Neural cell (in vitro differentiated cells): ENCODE results near the gene COL15A1. TPM values are rescaled to one million over a fixed set of nuclear protein-coding genes. Genes with fewer than 3 reads are reported as not detected.

Experiments
- H2AFZ ChIP-seq: fragments of 200-600, 300-800 bp; sonication (generic), shearing (Covaris generic); 2 replicates; pipeline ENCODE4 v1.6.0; 2014; ENCODE audit warnings: low read depth, mild to moderate bottlenecking, antibody characterized with exemption, low read length, moderate library complexity
- H3F3A ChIP-seq: fragments of 200-600 bp; shearing (Covaris generic); 2 replicates; pipeline ENCODE4 v1.6.1; 2016; ENCODE audit warnings: mild to moderate bottlenecking, moderate library complexity, mixed read lengths, antibody characterized with exemption, low read length; ENCODE audit not compliant: insufficient read depth, poor library complexity, severe bottlenecking
- H3K27ac ChIP-seq: fragments of 200-600, 300-800 bp; sonication (generic), shearing (Covaris generic); 2 replicates; pipeline ENCODE4 v1.5.1; 2014; ENCODE audit warnings: mild to moderate bottlenecking, low read length, moderate library complexity
- H3K27me3 ChIP-seq: fragments of 300-800, 200-600 bp; sonication (generic), shearing (Covaris generic); 2 replicates; pipeline ENCODE4 v1.6.0; 2014; ENCODE audit warnings: mild to moderate bottlenecking, low read depth, low read length, moderate library complexity; ENCODE audit not compliant: insufficient read depth
- H3K36me3 ChIP-seq: fragments of 300-800, 200-600 bp; sonication (generic), shearing (Covaris generic); 2 replicates; pipeline ENCODE4 v1.5.1; 2014; ENCODE audit warnings: mild to moderate bottlenecking, antibody characterized with exemption, low read length, moderate library complexity; ENCODE audit not compliant: insufficient read depth
- H3K4me2 ChIP-seq: fragments of 300-800, 200-600 bp; sonication (generic), shearing (Covaris generic); 2 replicates; pipeline ENCODE4 v1.6.0; 2014; ENCODE audit warnings: mild to moderate bottlenecking, low read length
- H3K4me3 ChIP-seq: fragments of 300-800, 200-600 bp; sonication (generic), shearing (Covaris generic); 2 replicates; pipeline ENCODE4 v1.5.1; 2014; ENCODE audit warnings: mild to moderate bottlenecking, low read length, moderate library complexity
- H3K79me2 ChIP-seq: fragments of 200-600 bp; shearing (Covaris generic); replicated peaks from 2 replicates; pipeline ENCODE4 v1.6.0; 2014; ENCODE audit warnings: mild to moderate bottlenecking, low read length, moderate library complexity; ENCODE audit not compliant: insufficient read depth
- H3K9ac ChIP-seq: fragments of 300-800, 200-600 bp; sonication (generic), shearing (Covaris generic); 2 replicates; pipeline ENCODE4 v1.6.1; 2016; ENCODE audit warnings: mild to moderate bottlenecking, low read length, mixed read lengths
- H3K9me2 ChIP-seq: fragments of 200-600 bp; shearing (Covaris generic); 2 replicates; pipeline ENCODE4 v1.6.1; 2016; ENCODE audit warnings: mild to moderate bottlenecking, low read length, mixed read lengths; ENCODE audit not compliant: insufficient read depth
- H3K9me3 ChIP-seq: fragments of 200-600, 300-800 bp; sonication (generic), shearing (Covaris generic); 2 replicates; pipeline ENCODE4 v1.6.1; 2016; ENCODE audit warnings: mild to moderate bottlenecking, mixed run types, low read length, moderate library complexity, mixed read lengths
- H4K20me1 ChIP-seq: fragments of 200-600 bp; shearing (Covaris generic); 2 replicates; pipeline ENCODE4 v1.6.1; 2016; ENCODE audit warnings: mild to moderate bottlenecking, mixed run types; ENCODE audit not compliant: insufficient read depth
- CTCF ChIP-seq: fragments of 450-650 bp; IDR thresholded peaks from 2 replicates; pipeline ENCODE4 v1.5.1; 2014; ENCODE audit warnings: antibody characterized with exemption, mild to moderate bottlenecking, moderate library complexity; ENCODE audit not compliant: poor library complexity, severe bottlenecking
- EP300 ChIP-seq: fragments of 450-650 bp; conservative IDR thresholded peaks from 2 replicates; pipeline ENCODE4 v1.6.1; 2014; ENCODE audit warnings: antibody characterized with exemption, mild to moderate bottlenecking, moderate library complexity; ENCODE audit not compliant: poor library complexity, severe bottlenecking
- EZH2 ChIP-seq: fragments of 200-600, 300-800 bp; shearing (Covaris generic), sonication (generic); IDR thresholded peaks from 2 replicates; pipeline ENCODE4 v1.6.1; 2014; ENCODE audit warnings: antibody characterized with exemption, low read length, borderline replicate concordance, mild to moderate bottlenecking; ENCODE audit not compliant: insufficient read depth, poor library complexity, severe bottlenecking
- MXI1 ChIP-seq: fragments of 450-650 bp; conservative IDR thresholded peaks from 2 replicates; pipeline ENCODE4 v1.6.1; 2014; ENCODE audit warnings: antibody characterized with exemption, mild to moderate bottlenecking; ENCODE audit not compliant: poor library complexity, severe bottlenecking
- POLR2AphosphoS5 ChIP-seq: IDR thresholded peaks from 2 replicates; pipeline ENCODE4 v1.6.1; 2012
- RAD21 ChIP-seq: fragments of 450-650 bp; conservative IDR thresholded peaks from 2 replicates; pipeline ENCODE4 v1.6.1; 2014; ENCODE audit warnings: antibody characterized with exemption, mild to moderate bottlenecking, moderate library complexity
- REST ChIP-seq: IDR thresholded peaks from 2 replicates; pipeline ENCODE4 v1.6.1; 2012; ENCODE audit warnings: borderline replicate concordance
- SMC3 ChIP-seq: fragments of 450-650 bp; conservative IDR thresholded peaks from 2 replicates; pipeline ENCODE4 v1.6.1; 2014; ENCODE audit warnings: antibody characterized with exemption, mild to moderate bottlenecking, moderate library complexity; ENCODE audit not compliant: poor library complexity
- TAF1 ChIP-seq: IDR thresholded peaks from 2 replicates; pipeline ENCODE4 v1.6.1; 2012; ENCODE audit warnings: low read depth
- polyA plus RNA-seq: library from polyadenylated mRNA; depleted of rRNA; stranded (reverse); fragments of >200 nt; gene quantifications from 2 replicates; pipeline ENCODE4 v1.2.3, GENCODE V29; 2014

The COL15A1 gene
- polyA plus RNA-seq, 1 donor from 2014 or later, result 2.8 TPM

- H3K27me3 ChIP-seq, result no peaks in the 10 kb centered on the region
- no peaks in the 10 kb centered on the region for H3K79me2 ChIP-seq
- no peaks in the 10 kb centered on the region for H3K36me3 ChIP-seq
- H3K9me3 ChIP-seq, result no peaks in the 10 kb centered on the region
- H3F3A ChIP-seq, result no peaks in the 10 kb centered on the region
- no peak for TF ChIP-seq TAF1
- no peak for TF ChIP-seq EZH2
- TF ChIP-seq POLR2AphosphoS5, result no peak
- no peak for TF ChIP-seq MXI1
- no peak for TF ChIP-seq CTCF
- no peak for TF ChIP-seq RAD21
- TF ChIP-seq REST, result no peak
- TF ChIP-seq EP300, result no peak
- no peak overlapping the region for H3K4me2 ChIP-seq
- H3K9me2 ChIP-seq, result no peaks in the 10 kb centered on the region
- no peak overlapping the region for H3K4me3 ChIP-seq
- no peak overlapping the region for H2AFZ ChIP-seq
- H3K9ac ChIP-seq, result no peak overlapping the region
- H4K20me1 ChIP-seq, result no peaks in the 10 kb centered on the region
- H3K27ac ChIP-seq, result no peak overlapping the region
Measured at GRCh38 chr9:99069546-99069945, 125.8 kb downstream of the COL15A1 start.

GRCh38 chr9:99070681-99071080 lies 127.0 kb downstream of the COL15A1 start:
- no peaks in the 10 kb centered on the region for H3K79me2 ChIP-seq
- H3K27ac ChIP-seq, result no peak overlapping the region

More at GRCh38 chr9:99070681-99071080, 127.0 kb downstream of the COL15A1 start:
- Histone ChIP-seq H3K4me2 (no peak overlapping the region), H3K9ac (no peak overlapping the region), H3K9me2 (no peaks in the 10 kb centered on the region), H3K36me3 (no peaks in the 10 kb centered on the region), H3K27me3 (no peaks in the 10 kb centered on the region), H2AFZ (no peak overlapping the region), H4K20me1 (no peaks in the 10 kb centered on the region), H3K4me3 (no peak overlapping the region), H3F3A (no peaks in the 10 kb centered on the region), H3K9me3 (no peaks in the 10 kb centered on the region)
- TF ChIP-seq CTCF (no peak), EZH2 (no peak), EP300 (no peak), REST (no peak), TAF1 (no peak), POLR2AphosphoS5 (no peak), RAD21 (no peak), SMC3 (no peak)
